HL-60 (cell line): ENCODE data around the gene DNTTIP2.
"Not testable (repeated sequence)": the region's sequence is repeated elsewhere in the genome, so short reads cannot be mapped to it uniquely, and the experiment has no call there.

Source experiments
- DNase-seq, 2 experiments: peaks; one replicate each; pipeline ENCODE4 v3.0.0-alpha.2; 2010 to 2020; ENCODE audit warnings: low read depth in 1 of 2, low spot score in 1 of 2
- H3K27ac ChIP-seq: fragments of 250-450 bp; sonication (Bioruptor Pico); replicated peaks from 2 replicates; pipeline ENCODE4 v1.5.1; 2020; ENCODE audit warnings: mild to moderate bottlenecking, moderate library complexity
- H3K27me3 ChIP-seq: fragments of 250-450 bp; sonication (Bioruptor Pico); 2 replicates; pipeline ENCODE4 v1.5.1; 2021; ENCODE audit warnings: mild to moderate bottlenecking, moderate library complexity; ENCODE audit not compliant: insufficient read depth, poor library complexity, severe bottlenecking
- H3K4me3 ChIP-seq: replicated peaks from 2 replicates; pipeline ENCODE4 v1.5.1; 2011; ENCODE audit warnings: mild to moderate bottlenecking, control low read depth, low read length; ENCODE audit not compliant: insufficient read depth
- GABPA ChIP-seq: IDR thresholded peaks from 2 replicates; pipeline ENCODE4 v1.6.1; 2012; ENCODE audit warnings: low read depth
- POLR2AphosphoS5 ChIP-seq: IDR thresholded peaks from 2 replicates; pipeline ENCODE4 v1.6.1; 2012; ENCODE audit warnings: low read depth
- SPI1 ChIP-seq: IDR thresholded peaks from 2 replicates; pipeline ENCODE4 v1.6.1; 2012; ENCODE audit warnings: low read depth, mild to moderate bottlenecking, borderline replicate concordance
- TF ChIP-seq, protein P1 (sequence below): IDR thresholded peaks from one replicate; pipeline ENCODE4 v1.5.1; 2011; ENCODE audit warnings: low read length, control low read depth, inconsistent platforms; ENCODE audit not compliant: insufficient read depth
- TF ChIP-seq, protein P2 (sequence below): IDR thresholded peaks from 2 replicates; pipeline ENCODE4 v1.6.1; 2012; ENCODE audit warnings: low read depth; ENCODE audit not compliant: insufficient replicate concordance

Gene DNTTIP2

DNA sequence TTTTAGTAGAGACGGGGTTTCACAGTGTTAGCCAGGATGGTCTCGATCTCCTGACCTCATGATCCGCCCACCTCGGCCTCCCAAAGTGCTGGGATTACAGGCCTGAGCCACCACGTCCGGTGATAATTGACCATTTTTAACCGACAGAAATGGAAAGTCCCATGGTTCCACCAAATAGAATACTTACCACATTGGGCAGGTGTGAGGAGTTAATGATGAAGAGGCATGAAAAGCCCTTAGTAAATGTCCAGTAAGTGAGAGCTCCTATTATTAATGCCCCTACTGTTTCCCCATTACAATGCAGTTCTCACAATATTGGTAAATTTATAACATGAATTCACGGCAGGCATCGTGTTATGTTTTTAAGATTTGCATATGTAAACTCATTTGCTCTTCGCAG, 38.3 kb upstream of the DNTTIP2 start:
- no peak for TF ChIP-seq GABPA
- no peak for TF ChIP-seq SPI1
- TF ChIP-seq POLR2AphosphoS5: no peak
- TF ChIP-seq, protein P1, sequence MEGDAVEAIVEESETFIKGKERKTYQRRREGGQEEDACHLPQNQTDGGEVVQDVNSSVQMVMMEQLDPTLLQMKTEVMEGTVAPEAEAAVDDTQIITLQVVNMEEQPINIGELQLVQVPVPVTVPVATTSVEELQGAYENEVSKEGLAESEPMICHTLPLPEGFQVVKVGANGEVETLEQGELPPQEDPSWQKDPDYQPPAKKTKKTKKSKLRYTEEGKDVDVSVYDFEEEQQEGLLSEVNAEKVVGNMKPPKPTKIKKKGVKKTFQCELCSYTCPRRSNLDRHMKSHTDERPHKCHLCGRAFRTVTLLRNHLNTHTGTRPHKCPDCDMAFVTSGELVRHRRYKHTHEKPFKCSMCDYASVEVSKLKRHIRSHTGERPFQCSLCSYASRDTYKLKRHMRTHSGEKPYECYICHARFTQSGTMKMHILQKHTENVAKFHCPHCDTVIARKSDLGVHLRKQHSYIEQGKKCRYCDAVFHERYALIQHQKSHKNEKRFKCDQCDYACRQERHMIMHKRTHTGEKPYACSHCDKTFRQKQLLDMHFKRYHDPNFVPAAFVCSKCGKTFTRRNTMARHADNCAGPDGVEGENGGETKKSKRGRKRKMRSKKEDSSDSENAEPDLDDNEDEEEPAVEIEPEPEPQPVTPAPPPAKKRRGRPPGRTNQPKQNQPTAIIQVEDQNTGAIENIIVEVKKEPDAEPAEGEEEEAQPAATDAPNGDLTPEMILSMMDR: no peak
- TF ChIP-seq, protein P2, sequence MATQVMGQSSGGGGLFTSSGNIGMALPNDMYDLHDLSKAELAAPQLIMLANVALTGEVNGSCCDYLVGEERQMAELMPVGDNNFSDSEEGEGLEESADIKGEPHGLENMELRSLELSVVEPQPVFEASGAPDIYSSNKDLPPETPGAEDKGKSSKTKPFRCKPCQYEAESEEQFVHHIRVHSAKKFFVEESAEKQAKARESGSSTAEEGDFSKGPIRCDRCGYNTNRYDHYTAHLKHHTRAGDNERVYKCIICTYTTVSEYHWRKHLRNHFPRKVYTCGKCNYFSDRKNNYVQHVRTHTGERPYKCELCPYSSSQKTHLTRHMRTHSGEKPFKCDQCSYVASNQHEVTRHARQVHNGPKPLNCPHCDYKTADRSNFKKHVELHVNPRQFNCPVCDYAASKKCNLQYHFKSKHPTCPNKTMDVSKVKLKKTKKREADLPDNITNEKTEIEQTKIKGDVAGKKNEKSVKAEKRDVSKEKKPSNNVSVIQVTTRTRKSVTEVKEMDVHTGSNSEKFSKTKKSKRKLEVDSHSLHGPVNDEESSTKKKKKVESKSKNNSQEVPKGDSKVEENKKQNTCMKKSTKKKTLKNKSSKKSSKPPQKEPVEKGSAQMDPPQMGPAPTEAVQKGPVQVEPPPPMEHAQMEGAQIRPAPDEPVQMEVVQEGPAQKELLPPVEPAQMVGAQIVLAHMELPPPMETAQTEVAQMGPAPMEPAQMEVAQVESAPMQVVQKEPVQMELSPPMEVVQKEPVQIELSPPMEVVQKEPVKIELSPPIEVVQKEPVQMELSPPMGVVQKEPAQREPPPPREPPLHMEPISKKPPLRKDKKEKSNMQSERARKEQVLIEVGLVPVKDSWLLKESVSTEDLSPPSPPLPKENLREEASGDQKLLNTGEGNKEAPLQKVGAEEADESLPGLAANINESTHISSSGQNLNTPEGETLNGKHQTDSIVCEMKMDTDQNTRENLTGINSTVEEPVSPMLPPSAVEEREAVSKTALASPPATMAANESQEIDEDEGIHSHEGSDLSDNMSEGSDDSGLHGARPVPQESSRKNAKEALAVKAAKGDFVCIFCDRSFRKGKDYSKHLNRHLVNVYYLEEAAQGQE: no peak

DNA sequence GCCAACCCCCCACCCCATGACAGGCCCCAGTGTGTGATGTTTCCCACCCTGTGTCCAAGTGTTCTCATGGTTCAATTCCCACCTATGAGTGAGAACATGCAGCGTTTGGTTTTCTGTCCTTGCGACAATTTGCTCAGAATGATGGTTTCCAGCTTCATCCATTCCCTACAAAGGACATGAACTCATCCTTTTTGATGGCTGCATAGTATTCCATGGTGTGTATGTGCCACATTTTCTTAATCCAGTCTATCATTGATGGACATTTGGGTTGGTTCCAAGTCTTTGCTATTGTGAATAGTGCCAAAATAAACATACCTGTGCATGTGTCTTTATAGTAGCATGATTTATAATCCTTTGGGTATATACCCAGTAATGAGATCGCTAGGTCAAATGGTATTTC, 31.9 kb upstream of the DNTTIP2 start:
- H3K27ac ChIP-seq, H3K27me3 ChIP-seq, DNase-seq, H3K4me3 ChIP-seq: not testable (repeated sequence)

More for the DNA sequence above, 38.3 kb upstream of the DNTTIP2 start:
- no peak for DNase-seq
- no peak overlapping the region for H3K27ac ChIP-seq
- H3K27me3 ChIP-seq: no peaks in the 10 kb centered on the region
- H3K4me3 ChIP-seq: no peak overlapping the region

DNA sequence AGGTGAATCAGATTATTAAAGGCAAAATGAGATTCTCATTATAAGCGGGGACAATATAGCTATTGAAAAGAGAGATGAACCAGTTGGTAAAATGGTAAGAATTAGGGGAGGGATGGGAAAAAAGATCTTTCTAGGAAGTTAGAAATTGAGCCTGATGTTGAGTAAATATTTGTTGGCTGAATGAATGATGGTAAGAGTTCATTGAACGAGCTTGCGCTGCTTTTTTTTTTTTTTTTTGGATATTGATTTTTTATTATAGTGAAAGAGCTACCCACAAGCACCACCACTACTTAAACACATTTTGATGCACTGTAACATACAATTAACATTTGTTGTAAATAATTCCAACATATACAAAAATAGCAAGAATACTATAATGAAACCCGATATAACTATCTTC, 31.3 kb upstream of the DNTTIP2 start:
- H3K4me3 ChIP-seq: no peak overlapping the region

DNA sequence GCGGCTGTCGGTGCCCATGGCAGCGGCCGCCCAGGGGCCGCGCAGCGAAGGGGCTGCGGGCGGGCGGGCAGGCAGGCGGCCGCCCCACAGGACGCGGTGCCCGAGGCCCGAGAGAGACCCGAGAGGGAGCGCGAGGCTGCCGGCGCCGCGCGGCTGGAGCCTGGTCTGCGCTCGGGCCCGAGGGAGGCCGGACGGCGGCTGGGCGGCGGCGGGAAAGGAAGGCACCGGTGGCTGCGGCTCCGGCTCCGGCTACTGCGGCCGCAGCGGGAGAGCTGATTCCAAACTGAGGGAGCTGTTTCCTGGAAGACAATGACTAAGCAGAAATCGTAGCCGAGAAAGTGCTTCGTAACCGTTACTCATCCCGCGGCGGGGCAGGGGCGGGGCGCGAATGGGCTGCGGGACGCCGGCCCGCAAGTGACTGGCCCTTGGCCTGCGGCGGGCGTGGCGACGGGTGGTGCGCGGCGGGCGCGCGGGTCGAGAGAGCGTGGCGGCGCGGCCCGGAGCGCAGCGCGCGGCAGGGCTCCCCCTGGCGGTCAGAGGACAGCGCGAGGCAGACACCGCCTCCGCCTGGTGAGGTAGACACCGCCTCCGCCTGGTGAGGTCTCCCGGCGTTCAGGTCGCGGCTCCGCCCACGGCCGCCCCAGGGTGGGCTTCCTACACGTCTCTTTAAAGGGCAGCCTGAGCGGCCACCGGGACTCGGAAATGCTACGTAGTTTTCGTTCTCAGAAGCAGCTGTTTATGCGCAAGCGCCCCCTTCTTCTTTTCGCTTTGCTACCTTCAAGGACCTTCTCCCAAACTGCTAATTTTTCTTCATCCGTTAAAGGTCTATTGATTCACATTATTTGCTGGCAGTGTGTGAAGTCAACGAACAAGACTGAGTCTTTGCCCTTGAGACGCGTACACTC, 30.4 kb upstream of the DNTTIP2 start, which contains the start of gene GCLM:
Gene GCLM, minus strand, starts transcription at position 285 of the 905 bp plus-strand sequence. Its CDS starts 267 bp downstream, at position 18.
- H3K27me3 ChIP-seq: no peaks in the 10 kb centered on the region
- TF ChIP-seq, protein P1: peak; percentile 45
- TF ChIP-seq, protein P2: no peak
- no peak for TF ChIP-seq SPI1
- no peak for TF ChIP-seq GABPA
- TF ChIP-seq POLR2AphosphoS5: peak; percentile 59; the same call in 1 of the 2 replicates
- H3K4me3 ChIP-seq: peak within 1 kb of the TSS; percentile 77
- peak; percentile 79 to 89 for DNase-seq
- H3K27ac ChIP-seq: peak within 1 kb of the TSS; percentile 52

More for the DNA sequence above, 31.3 kb upstream of the DNTTIP2 start:
- no peak overlapping the region for H3K27ac ChIP-seq
- H3K27me3 ChIP-seq: no peaks in the 10 kb centered on the region
- DNase-seq: no peak
- TF ChIP-seq, protein P2: no peak
- no peak for TF ChIP-seq SPI1
